K562 (cell line): Measurements from ENCODE around the gene FKBP7. TPM values are rescaled to one million over a fixed set of nuclear protein-coding genes. Genes with fewer than 3 reads are reported as not detected.

Experiments
- ATAC-seq: fragments of 200-7000 bp; cut with Tn5 transposase; 3 replicates; pipeline ENCODE4 v1.9.1; 2020; ENCODE audit warnings: moderate library complexity
- BruUV-seq: library from RNA; stranded (reverse); fragments of 400-500 nt; replicated peaks from 2 replicates; lab custom pipeline; 2021; lab: Mats Ljungman, UMichigan
- CTCF ChIA-PET: fragments of 300-600 bp; formaldehyde crosslinking; extraction: SDS; loops from one replicate; lab custom pipeline; 2021; ENCODE audit warnings: low intra/inter-chr PET ratio; lab: Yijun Ruan, JAX
- POLR2A ChIA-PET: fragments of 300-600, 350-650 bp; sonication (Branson Sonifier 250); formaldehyde crosslinking; extraction: SDS; loops from one replicate; lab custom pipeline; 2021; ENCODE audit warnings: antibody characterized with exemption, inconsistent platforms; lab: Yijun Ruan, JAX
- DNase-seq, 4 experiments: peaks; one replicate each; pipeline versions ENCODE4 v3.0.0 to v3.0.0-alpha.2; 2011 to 2018; ENCODE audit warnings: low spot score in 3 of 4, mixed read lengths in 3 of 4; ENCODE audit errors: extremely low read depth in 1 of 4
- FAIRE-seq: peaks from 2 replicates; lab custom pipeline; 2011; peaks lifted over from hg19 to GRCh38; lab: Jason Lieb, UNC
- H2AFZ ChIP-seq: 2 replicates; pipeline ENCODE4 v1.6.0; 2011; ENCODE audit warnings: low read depth, low read length, control low read depth, inconsistent platforms
- H3K27ac ChIP-seq: fragments of 200-600 bp; 3 replicates; pipeline ENCODE4 v1.8.0; 2011; ENCODE audit warnings: low read depth, mild to moderate bottlenecking, control low read depth, inconsistent platforms, low read length, moderate library complexity, mixed read lengths; ENCODE audit errors: extremely low read depth
- H3K27me3 ChIP-seq, 2 experiments: fragments of 300-600 bp in 1 of 2; 2 replicates in 1 of 2; 3 replicates in 1 of 2; pipeline versions ENCODE4 v1.6.0 to v1.8.0; 2011; ENCODE audit warnings: inconsistent platforms in 2 of 2, low read length in 2 of 2, mild to moderate bottlenecking in 1 of 2, mixed read lengths in 1 of 2, moderate library complexity in 1 of 2; ENCODE audit not compliant: control insufficient read depth in 2 of 2, insufficient read depth in 2 of 2
- H3K36me3 ChIP-seq: fragments of 300-600 bp; 3 replicates; pipeline ENCODE4 v1.8.0; 2011; ENCODE audit warnings: mild to moderate bottlenecking, low read length, inconsistent platforms; ENCODE audit not compliant: control insufficient read depth, insufficient read depth
- H3K4me1 ChIP-seq, 2 experiments: fragments of 200-600 bp in 1 of 2; replicated peaks in 1 of 2; 2 replicates in 1 of 2; 3 replicates in 1 of 2; pipeline versions ENCODE4 v1.5.1 to v1.8.0; 2011; ENCODE audit warnings: inconsistent platforms in 2 of 2, low read length in 2 of 2, mild to moderate bottlenecking in 1 of 2, mixed read lengths in 1 of 2, moderate library complexity in 1 of 2; ENCODE audit not compliant: control insufficient read depth in 2 of 2, insufficient read depth in 2 of 2
- H3K4me2 ChIP-seq: 2 replicates; pipeline ENCODE4 v1.6.1; 2011; ENCODE audit warnings: low read length, control low read depth, inconsistent platforms, mixed read lengths; ENCODE audit not compliant: insufficient read depth
- H3K4me3 ChIP-seq: fragments of 200-600 bp; sonication (generic), shearing (Covaris generic); 2 replicates; pipeline ENCODE4 v1.5.1; 2016; ENCODE audit warnings: control low read depth, inconsistent platforms
- H3K79me2 ChIP-seq: fragments of 200-600 bp; 3 replicates; pipeline ENCODE4 v1.8.0; 2011; ENCODE audit warnings: low read length, inconsistent platforms; ENCODE audit not compliant: control insufficient read depth, insufficient read depth
- H3K9ac ChIP-seq, 2 experiments: 2 replicates each; pipeline versions ENCODE4 v1.6.0 to v1.6.1; 2011; ENCODE audit warnings: low read depth in 2 of 2, low read length in 2 of 2, control low read depth in 1 of 2, inconsistent platforms in 1 of 2, mild to moderate bottlenecking in 1 of 2, mixed read lengths in 1 of 2; ENCODE audit not compliant: insufficient read depth in 1 of 2
- H3K9me1 ChIP-seq: one replicate; pipeline ENCODE4 v1.6.0; 2011; ENCODE audit warnings: inconsistent platforms, mild to moderate bottlenecking, low read length, moderate library complexity; ENCODE audit not compliant: control insufficient read depth, insufficient read depth
- H3K9me3 ChIP-seq: replicated peaks from 2 replicates; pipeline ENCODE4 v1.5.1; 2011; ENCODE audit warnings: low read depth, low read length, inconsistent platforms; ENCODE audit not compliant: control insufficient read depth, insufficient read depth
- H4K20me1 ChIP-seq: replicated peaks from 2 replicates; pipeline ENCODE4 v1.6.1; 2011; ENCODE audit warnings: low read length, inconsistent platforms, mixed read lengths; ENCODE audit not compliant: control insufficient read depth, insufficient read depth
- ADNP ChIP-seq: fragments of 200-800 bp; sonication (Bioruptor generic); IDR thresholded peaks from 2 replicates; pipeline ENCODE4 v1.6.1; 2016; ENCODE audit warnings: missing genetic modification characterization, missing compliant biosample characterization
- CEBPG ChIP-seq, 3 experiments: fragments of 200-800 bp in 1 of 3; sonication (Bioruptor generic) in 1 of 3; sonication (generic) in 1 of 3; formaldehyde crosslinking in 1 of 3; IDR thresholded peaks in 2 of 3; conservative IDR thresholded peaks in 1 of 3; 2 replicates each; pipeline versions ENCODE4 v1.6.1 to v1.8.0; 2016 to 2022; ENCODE audit warnings: missing compliant biosample characterization in 2 of 3, missing genetic modification characterization in 2 of 3, mild to moderate bottlenecking in 1 of 3, missing genetic modification reagents in 1 of 3
- DEAF1 ChIP-seq: fragments of 450-650 bp; formaldehyde crosslinking; IDR thresholded peaks from 2 replicates; pipeline ENCODE4 v1.4.0; 2020; ENCODE audit warnings: mild to moderate bottlenecking, moderate library complexity
- DPF2 ChIP-seq: fragments of 450-650 bp; IDR thresholded peaks from 2 replicates; pipeline ENCODE4 v1.6.1; 2016
- FOSL1 ChIP-seq: fragments of 200-800 bp; sonication (Bioruptor generic); conservative IDR thresholded peaks from 2 replicates; pipeline ENCODE4 v1.6.1; 2016; ENCODE audit warnings: missing genetic modification characterization, missing compliant biosample characterization
- HNRNPH1 ChIP-seq: fragments of 200-400 bp; formaldehyde crosslinking; optimal IDR thresholded peaks from 2 replicates; pipeline ENCODE3; 2017; ENCODE audit warnings: low read depth, mild to moderate bottlenecking, low read length, moderate library complexity
- MBD2 ChIP-seq: sonication (generic); IDR thresholded peaks from 2 replicates; pipeline ENCODE4 v1.6.1; 2016; ENCODE audit warnings: low read depth, borderline replicate concordance
- MTA2 ChIP-seq: fragments of 450-650 bp; IDR thresholded peaks from 2 replicates; pipeline ENCODE4 v1.6.1; 2016; ENCODE audit warnings: low read depth
- MYNN ChIP-seq, 2 experiments: sonication (generic); formaldehyde crosslinking in 1 of 2; IDR thresholded peaks; 2 replicates each; pipeline versions ENCODE4 v1.5.0 to v1.6.1; 2016 to 2020; ENCODE audit warnings: antibody characterized with exemption in 1 of 2, missing genetic modification reagents in 1 of 2
- RNF2 ChIP-seq: sonication (generic); IDR thresholded peaks from 2 replicates; pipeline ENCODE4 v1.6.1; 2016
- THAP7 ChIP-seq: fragments of 250-450 bp; sonication (Bioruptor Pico); IDR thresholded peaks from 2 replicates; pipeline ENCODE4 v1.5.0; 2021
- ZFP36 ChIP-seq: fragments of 150-350 bp; IDR thresholded peaks from 2 replicates; pipeline ENCODE4 v1.6.1; 2018; ENCODE audit warnings: low read length, low read depth; ENCODE audit not compliant: partially characterized antibody
- ZNF197 ChIP-seq: fragments of 200-800 bp; sonication (Bioruptor generic); IDR thresholded peaks from 2 replicates; pipeline ENCODE4 v1.6.1; 2016; ENCODE audit warnings: low read depth, missing genetic modification characterization, missing compliant biosample characterization
- ZNF512 ChIP-seq: IDR thresholded peaks from 2 replicates; pipeline ENCODE4 v1.6.1; 2016; ENCODE audit warnings: missing genetic modification characterization, missing compliant biosample characterization
- WGBS: fragments of 100-300 bp; shearing (Covaris generic); methylation state at CpG from one replicate; pipeline ENCODE4 v1.1.6; 2016; ENCODE audit warnings: low coverage, mixed read lengths; ENCODE audit not compliant: insufficient coverage; ENCODE audit errors: missing lambda C conversion rate; 5-methylcytosine and 5-hydroxymethylcytosine counted together
- in situ Hi-C: fragments of 300-500 bp; cut with MboI; formaldehyde crosslinking; loops from 4 replicates; pipeline ENCODE4 v1.15.0; 2018; ENCODE audit warnings: inconsistent platforms, mixed read lengths
- intact Hi-C: fragments of 100-400 bp; cut with micrococcal nuclease; formaldehyde crosslinking; loops from 2 replicates; pipeline ENCODE4 v1.14.2; 2022
- polyA plus RNA-seq, 8 experiments: library from polyadenylated mRNA; depleted of rRNA in 4 of 8; stranded (reverse) in 5 of 8; unstranded in 3 of 8; fragments of >200 nt; fragmentation: Nextera tagmentation in 2 of 8; fragmentation: Illumina TruSeq in 1 of 8; extraction: Ambion mirVana in 2 of 8; extraction: Trizol in 1 of 8; gene quantifications; 2 replicates each; pipeline versions ENCODE4 v1.2.1 to v1.2.3, GENCODE V29; 2011 to 2014; ENCODE audit warnings: inconsistent platforms in 1 of 8, missing spikeins in 1 of 8
- total RNA-seq, 7 experiments: library from RNA; depleted of rRNA in 6 of 7; stranded (reverse); fragments of >200 nt in 6 of 7; fragmentation: Illumina TruSeq in 2 of 7; extraction: Trizol in 2 of 7; gene quantifications; 2 replicates each; pipeline versions ENCODE4 v1.2.1 to v1.2.3, GENCODE V29; 2011 to 2021; ENCODE audit warnings: low replicate concordance in 1 of 7

The FKBP7 gene
- total and polyA plus RNA-seq, 9 of the 15 experiments (the other 6 are each of a cell fraction or from before 2014, with no cell fraction given) = 6.1 to 23.2 (median 19.0) TPM

GRCh38 chr2:178479758-178480226, 1.4 kb upstream of the FKBP7 start:
- FAIRE-seq (no peak), ATAC-seq (no peak), DNase-seq (no peak)
- WGBS = 15% methylated on average over 19 of the region's 19 CpGs
- Histone ChIP-seq H3K36me3 (no peaks in the 10 kb centered on the region), H3K4me1 (peaks cover 23 to 29% of the 10 kb centered on the region in 2 experiments), H3K4me3 (peak overlapping the region; percentile 58), H4K20me1 (no peaks in the 10 kb centered on the region), H3K27me3 (no peaks in the 10 kb centered on the region), H3K9me1 (no peaks in the 10 kb centered on the region), H2AFZ (peak overlapping the region; percentile 98), H3K4me2 (peak overlapping the region; percentile 95), H3K27ac (peak overlapping the region; percentile 63; the same call in 2 of the 3 replicates), H3K9ac (peak overlapping the region; percentile 62 to 94), H3K9me3 (no peaks in the 10 kb centered on the region), H3K79me2 (peaks cover 53% of the 10 kb centered on the region)
- POLR2A ChIA-PET = interaction anchor here (0.7 to 0.8 kb wide), 2 partner anchors 43 to 111 kb away, joined by 4 read pairs; no protein-coding TSS in a partner anchor
- in situ Hi-C loops (no loop called here), intact Hi-C loops (loop anchor here (1.0 to 10.0 kb wide), 8 partner anchors 28 to 1525 kb away; partner anchors contain the start of genes CWC22, PJVK, PRKRA and RBM45)
- CTCF ChIA-PET = no interaction called here
- no TSS peak for BruUV-seq
- TF ChIP-seq DPF2 (0 out of 2 replicates have a peak, but pooled peaks have one; percentile 21), MBD2 (0 out of 2 replicates have a peak, but pooled peaks have one; percentile 3), MYNN (IDR thresholded peaks at IDR 0.05) (peak; percentile 17; the same call in 1 of the 2 replicates), MYNN (CRISPR knock-in tag; IDR thresholded peaks at IDR 0.05) (no peak), ZNF197 (CRISPR knock-in tag) (0 out of 2 replicates have a peak, but pooled peaks have one; percentile 69), HNRNPH1 (no peak), ZFP36 (peak; percentile 17), ADNP (no peak), CEBPG (CRISPR knock-in tag; IDR thresholded peaks at IDR 0.05) (no peak), CEBPG (tag; conservative IDR thresholded peaks at IDR 0.05 in 1 of 2, IDR thresholded peaks at IDR 0.05 in 1 of 2) (peak in 1 of 2 experiments; percentile 2; a peak in 1 of 4 replicates), FOSL1 (0 out of 2 replicates have a peak, but pooled peaks have one; percentile 11), RNF2 (no peak), THAP7 (CRISPR knock-in tag) (no peak), ZNF512 (tag) (peak; percentile 57; the same call in 1 of the 2 replicates), DEAF1 (CRISPR knock-in tag) (no peak), MTA2 (0 out of 2 replicates have a peak, but pooled peaks have one; percentile 15)
